Midbrain (tissue), 1 donor: ENCODE data around the gene LHFPL3.
"Not testable (repeated sequence)": the region's sequence is repeated elsewhere in the genome, so short reads cannot be mapped to it uniquely, and the experiment has no call there.

Experiments used
- DNase-seq: peaks from one replicate; lab custom pipeline; 2025; lab: John Stamatoyannopoulos, UW

Gene LHFPL3

GRCh38 chr7:104595591-104595990, 267.2 kb downstream of the LHFPL3 start:
- DNase-seq, result not testable (repeated sequence)

GRCh38 chr7:104603957-104604356, 275.6 kb downstream of the LHFPL3 start:
- DNase-seq, result no peak

GRCh38 chr7:104604706-104605105, 276.3 kb downstream of the LHFPL3 start:
- no peak for DNase-seq

GRCh38 chr7:104621321-104621720, 292.9 kb downstream of the LHFPL3 start:
- no peak for DNase-seq

GRCh38 chr7:104625956-104626355, 297.6 kb downstream of the LHFPL3 start:
- no peak for DNase-seq

GRCh38 chr7:104627516-104627915, 299.1 kb downstream of the LHFPL3 start:
- peak; percentile 30 for DNase-seq

GRCh38 chr7:104628017-104628416, 299.6 kb downstream of the LHFPL3 start:
- no peak for DNase-seq

- DNase-seq, result no peak
These were observed 301.0 kb downstream of the LHFPL3 start for GRCh38 chr7:104629408-104629807.

GRCh38 chr7:104640506-104640905, 312.1 kb downstream of the LHFPL3 start:
- no peak for DNase-seq

- DNase-seq, result no peak
These were observed 314.2 kb downstream of the LHFPL3 start for GRCh38 chr7:104642560-104642959.

- no peak for DNase-seq
These were observed 315.3 kb downstream of the LHFPL3 start for GRCh38 chr7:104643587-104644217.

GRCh38 chr7:104650991-104651640, 322.7 kb downstream of the LHFPL3 start:
- peak; percentile 13 for DNase-seq

GRCh38 chr7:104652434-104652833, 324.0 kb downstream of the LHFPL3 start:
- no peak for DNase-seq

- DNase-seq, result no peak
These were observed 324.5 kb downstream of the LHFPL3 start for GRCh38 chr7:104652865-104653264.

- DNase-seq, result no peak
These were observed 325.5 kb downstream of the LHFPL3 start for GRCh38 chr7:104653825-104654401.

GRCh38 chr7:104655592-104655991, 327.2 kb downstream of the LHFPL3 start:
- no peak for DNase-seq

- DNase-seq, result no peak
These were observed 328.1 kb downstream of the LHFPL3 start for GRCh38 chr7:104656467-104656866.

- no peak for DNase-seq
These were observed 328.7 kb downstream of the LHFPL3 start for GRCh38 chr7:104657134-104657533.

GRCh38 chr7:104661575-104661974, 333.2 kb downstream of the LHFPL3 start:
- DNase-seq, result no peak

- no peak for DNase-seq
These were observed 336.2 kb downstream of the LHFPL3 start for GRCh38 chr7:104664648-104665047.

GRCh38 chr7:104677587-104677986, 349.2 kb downstream of the LHFPL3 start:
- DNase-seq, result no peak

GRCh38 chr7:104679085-104679484, 350.7 kb downstream of the LHFPL3 start:
- DNase-seq, result no peak

- DNase-seq, result no peak
These were observed 357.9 kb downstream of the LHFPL3 start for GRCh38 chr7:104686286-104686685.
